ENCODE measurements around the gene TSPAN6.

DNA sequence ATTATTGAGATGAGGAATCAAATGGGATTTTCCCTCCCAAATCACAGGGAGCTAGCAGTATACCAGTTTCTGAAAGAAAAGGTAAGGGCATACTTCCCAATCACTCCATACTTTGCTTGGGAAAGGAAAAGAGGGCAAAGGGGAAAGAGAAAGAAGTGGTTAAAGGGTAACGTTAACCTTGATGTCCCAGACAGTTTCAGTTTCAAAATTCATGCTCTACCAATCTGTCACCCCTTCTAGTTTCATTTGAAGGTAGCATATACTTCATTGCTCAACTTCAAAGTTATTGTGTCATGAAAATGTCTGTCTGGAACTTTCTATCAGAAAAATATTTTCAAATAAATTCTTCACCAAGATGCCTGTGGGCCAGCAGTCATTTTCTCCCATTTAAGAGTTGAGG, 35.8 kb downstream of the TSPAN6 start:
- TF ChIP-seq POLR2AphosphoS5 (IDR thresholded peaks at IDR 0.05): no peak
- TF ChIP-seq, protein P1, sequence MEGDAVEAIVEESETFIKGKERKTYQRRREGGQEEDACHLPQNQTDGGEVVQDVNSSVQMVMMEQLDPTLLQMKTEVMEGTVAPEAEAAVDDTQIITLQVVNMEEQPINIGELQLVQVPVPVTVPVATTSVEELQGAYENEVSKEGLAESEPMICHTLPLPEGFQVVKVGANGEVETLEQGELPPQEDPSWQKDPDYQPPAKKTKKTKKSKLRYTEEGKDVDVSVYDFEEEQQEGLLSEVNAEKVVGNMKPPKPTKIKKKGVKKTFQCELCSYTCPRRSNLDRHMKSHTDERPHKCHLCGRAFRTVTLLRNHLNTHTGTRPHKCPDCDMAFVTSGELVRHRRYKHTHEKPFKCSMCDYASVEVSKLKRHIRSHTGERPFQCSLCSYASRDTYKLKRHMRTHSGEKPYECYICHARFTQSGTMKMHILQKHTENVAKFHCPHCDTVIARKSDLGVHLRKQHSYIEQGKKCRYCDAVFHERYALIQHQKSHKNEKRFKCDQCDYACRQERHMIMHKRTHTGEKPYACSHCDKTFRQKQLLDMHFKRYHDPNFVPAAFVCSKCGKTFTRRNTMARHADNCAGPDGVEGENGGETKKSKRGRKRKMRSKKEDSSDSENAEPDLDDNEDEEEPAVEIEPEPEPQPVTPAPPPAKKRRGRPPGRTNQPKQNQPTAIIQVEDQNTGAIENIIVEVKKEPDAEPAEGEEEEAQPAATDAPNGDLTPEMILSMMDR (IDR thresholded peaks at IDR 0.05): no peak
